Medulla oblongata (tissue), 1 donor: Measurements from ENCODE around the gene USP21.

Source experiments
- DNase-seq: peaks from one replicate; pipeline ENCODE4 v3.0.0-alpha.2; 2015; ENCODE audit errors: extremely low spot score

USP21 gene

DNA sequence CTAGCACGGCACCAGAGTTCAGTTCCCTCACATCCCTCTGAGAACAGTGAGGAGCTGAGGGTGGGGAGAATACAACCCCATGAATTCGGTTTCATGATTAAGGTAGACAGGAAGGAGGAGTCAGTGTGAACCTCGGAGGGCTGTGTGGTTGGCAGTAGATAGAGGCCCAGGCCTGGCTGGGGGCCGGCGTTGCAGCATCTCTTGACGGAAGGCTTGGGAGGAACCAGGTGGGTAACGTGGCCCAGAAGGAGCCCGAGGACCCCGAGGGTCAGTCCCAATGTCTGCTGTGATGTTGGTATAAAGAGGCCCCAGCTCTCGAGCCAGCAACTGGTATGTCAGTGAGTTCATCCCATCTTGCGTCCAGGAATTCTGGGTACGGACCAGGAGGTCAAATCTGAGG lies 12.4 kb downstream of the USP21 start:
- no peak for DNase-seq

DNA sequence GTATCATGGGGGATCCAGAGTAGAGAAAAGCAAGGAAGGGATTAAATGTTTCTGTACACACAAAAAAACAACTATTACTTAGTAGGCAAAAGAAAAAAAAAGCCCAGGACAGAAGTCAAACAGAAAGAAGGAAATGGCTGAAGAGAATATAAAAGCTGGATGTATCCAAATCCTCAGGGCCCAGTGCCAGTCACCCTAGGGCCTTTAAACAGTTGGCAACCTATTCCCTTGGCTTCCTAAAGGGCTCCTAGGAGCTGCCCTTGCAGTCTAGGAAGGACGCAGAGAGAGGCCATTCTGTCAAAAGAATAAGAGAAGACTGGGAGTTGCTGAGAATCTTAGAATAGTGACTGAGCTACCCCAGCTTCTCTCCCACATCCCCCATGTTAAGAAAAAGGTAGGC lies 13.0 kb downstream of the USP21 start:
- DNase-seq, result no peak

DNA sequence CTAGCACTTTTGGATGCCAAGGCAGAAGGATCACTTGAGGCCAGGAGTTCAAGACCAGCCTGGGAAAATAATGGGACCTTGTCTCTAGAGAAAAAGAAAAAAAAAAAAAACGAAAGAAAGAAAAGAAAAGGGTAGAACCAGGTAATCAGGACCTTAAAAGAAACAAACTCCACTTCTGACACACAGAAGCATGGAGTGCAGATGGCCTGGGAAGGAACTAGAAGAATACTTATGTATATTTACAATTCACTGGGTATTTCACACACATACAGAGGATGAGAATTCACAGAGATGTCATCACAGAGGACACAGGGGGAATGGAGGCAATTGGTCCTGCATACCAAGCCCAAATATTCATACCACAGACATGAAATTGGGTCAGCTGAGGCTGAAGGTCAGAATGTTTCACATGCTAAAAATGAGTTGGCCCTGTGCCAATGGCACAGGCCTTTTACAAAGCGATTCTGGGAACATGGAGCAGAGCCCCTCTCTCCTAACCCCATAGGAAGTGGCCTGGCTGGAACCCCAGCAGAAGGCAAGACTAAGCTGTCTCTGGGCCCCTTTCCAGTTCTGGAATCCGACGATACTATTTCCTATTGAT lies 13.6 kb downstream of the USP21 start:
- no peak for DNase-seq

DNA sequence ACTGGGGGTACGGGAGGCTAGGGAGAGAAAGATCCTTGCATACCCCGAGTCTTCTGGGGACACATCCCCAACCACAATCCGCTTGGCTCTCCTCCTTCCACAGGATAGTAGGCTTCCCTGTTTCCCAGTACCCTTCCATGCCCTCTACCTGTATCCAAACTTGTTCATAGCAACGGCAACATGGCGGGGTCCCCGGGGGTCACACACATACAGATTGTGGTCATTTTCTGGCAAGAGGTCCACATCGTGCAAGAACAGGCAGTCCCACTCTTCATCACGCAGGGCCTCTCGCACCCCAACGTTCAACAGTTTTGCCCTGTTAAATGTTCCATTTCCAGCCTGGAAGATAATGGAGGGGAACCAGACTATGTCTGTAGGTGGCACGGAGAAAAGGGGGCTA lies 14.4 kb downstream of the USP21 start:
- no peak for DNase-seq

DNA sequence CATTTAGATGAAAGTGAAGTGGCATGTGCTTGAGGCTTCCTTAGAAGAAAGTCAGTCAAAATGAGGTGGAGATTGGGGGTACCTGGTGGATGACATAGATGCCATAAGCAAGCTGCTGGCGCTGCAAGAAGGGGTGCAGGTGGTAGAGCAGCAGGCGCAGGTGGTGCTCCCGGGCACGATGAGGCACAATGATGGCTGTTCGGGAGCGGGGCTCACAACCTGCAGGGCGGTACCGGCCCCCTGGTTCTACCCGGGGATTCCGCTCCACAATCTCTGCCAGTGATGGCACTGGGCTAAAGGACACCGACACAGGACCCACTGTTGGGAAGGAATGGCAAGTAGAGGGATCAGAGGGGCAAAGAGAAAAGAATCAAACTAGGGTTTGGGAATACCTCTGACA lies 15.6 kb downstream of the USP21 start:
- no peak for DNase-seq

DNA sequence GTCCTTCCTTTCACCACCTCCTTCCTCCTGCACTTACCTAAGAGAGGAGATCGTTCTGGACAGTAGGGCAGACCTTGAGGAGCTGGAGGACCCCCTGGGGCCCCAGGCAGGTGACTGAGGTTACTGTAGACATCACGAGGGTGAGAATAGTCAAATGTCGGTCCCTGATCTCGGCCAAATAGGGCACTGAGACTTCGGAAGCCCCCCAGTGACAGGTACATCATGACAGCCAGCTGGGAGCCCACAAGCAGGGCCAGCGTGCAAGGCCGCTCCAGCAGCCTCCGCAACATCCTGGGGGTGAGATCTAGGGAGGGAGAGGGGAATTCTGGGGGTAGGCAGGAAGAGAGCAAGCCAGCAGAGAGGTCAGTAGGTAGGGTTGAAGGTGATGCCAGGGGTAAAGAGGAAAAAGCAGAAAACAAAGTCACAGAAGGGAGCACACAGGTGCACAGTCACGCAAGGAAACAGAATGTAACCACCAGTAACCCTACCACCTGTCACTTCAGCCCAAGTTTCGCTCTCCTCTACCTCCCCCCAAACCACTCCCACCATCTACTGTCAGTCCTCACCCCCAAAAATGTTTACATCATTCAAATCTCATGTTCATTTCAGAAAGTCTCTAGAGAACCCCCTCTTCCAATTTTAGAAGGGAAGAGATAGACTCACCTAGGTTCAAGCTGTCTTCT lies 16.6 kb downstream of the USP21 start:
- no peak for DNase-seq

DNA sequence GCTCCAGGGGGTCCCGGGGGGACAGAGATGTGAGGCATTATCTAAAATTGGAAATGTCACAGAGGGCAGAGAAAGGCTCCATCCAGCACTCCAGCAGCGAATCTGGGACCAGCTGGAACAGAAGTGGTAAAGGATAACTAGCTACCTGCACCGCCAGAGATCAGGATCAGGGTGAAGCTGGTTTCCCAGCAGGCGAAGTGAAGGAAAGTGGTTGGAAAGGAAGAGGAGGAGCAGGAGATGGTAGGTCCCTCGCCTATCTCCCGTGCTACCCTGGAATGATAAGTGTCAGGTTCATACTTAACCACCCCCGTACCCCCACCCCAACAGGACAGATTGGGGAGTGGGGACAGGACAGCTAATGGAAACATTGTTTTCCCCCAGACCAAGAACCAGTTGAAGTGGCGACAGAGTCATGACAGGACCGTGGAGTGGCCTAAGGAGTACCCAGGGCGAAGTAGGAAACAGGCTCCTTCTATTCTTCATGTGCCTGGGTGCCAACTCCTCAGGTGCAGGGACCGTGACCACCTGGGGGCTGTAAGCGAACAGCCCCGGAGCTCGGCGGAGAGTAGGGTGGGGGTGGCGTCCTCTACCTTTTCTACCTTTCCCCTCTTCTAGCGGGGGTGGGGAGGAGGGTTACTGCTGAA lies 17.3 kb downstream of the USP21 start:
- DNase-seq, result no peak

DNA sequence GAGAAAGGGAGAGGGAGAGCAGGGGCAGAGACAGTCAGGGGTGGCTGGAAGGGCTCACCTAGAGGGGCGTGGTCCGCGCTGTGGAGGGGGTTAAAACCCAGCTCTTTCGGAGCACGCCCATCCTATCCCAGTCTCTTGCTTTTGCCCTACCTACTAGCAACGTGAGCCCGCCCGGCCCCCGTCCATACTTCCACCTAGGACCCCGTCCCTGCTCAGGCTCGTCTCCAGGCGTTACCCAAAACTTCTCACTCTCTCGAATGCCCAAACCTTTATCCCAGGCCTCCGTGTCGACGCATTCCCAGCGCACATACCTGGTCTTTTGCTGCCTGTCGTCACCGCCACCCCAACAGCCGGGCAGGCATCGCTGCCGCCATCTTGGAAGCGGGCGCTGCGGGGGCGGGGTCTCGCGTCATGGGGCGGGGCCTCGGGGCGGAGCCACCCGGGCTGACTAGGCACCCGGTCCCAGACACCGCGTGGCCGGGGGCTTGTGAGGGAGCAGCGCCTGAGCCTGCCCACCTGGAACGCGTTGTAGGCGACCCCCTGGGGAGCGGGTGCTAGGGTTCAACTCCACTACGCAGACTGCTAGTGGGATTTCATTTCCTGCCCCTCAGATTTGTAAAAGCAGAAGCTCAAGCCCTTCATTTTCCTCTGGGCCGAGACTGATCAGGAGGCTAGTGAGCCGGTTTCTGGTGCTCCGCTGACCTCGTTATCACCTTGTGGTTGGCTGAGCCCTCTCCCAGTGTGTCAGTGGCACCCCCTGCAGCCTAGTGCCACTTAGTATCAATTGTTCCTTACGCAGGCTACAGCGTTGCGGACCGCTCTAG lies 18.0 kb downstream of the USP21 start, which contains the start of gene B4GALT3:
Gene B4GALT3 (minus strand): TSS at position 396 of the 824 bp plus-strand sequence. CDS start 1,447 bp downstream, outside the sequence.
- DNase-seq, result peak; percentile 88

DNA sequence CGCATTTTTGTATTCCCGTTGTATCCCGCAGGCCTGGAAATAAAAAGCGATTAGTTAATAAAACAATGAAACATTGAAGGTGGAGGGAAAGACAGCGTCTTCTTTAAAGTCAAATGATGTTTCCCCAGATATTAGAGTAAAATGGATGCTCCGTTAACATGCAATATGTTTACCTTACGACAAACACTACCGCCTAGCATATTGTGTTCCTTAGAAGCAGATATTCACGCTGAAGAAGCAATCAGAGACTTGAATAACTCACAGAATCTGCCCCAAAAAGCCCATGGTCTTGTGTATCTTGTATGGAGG lies 18.6 kb downstream of the USP21 start:
- DNase-seq, result no peak

DNA sequence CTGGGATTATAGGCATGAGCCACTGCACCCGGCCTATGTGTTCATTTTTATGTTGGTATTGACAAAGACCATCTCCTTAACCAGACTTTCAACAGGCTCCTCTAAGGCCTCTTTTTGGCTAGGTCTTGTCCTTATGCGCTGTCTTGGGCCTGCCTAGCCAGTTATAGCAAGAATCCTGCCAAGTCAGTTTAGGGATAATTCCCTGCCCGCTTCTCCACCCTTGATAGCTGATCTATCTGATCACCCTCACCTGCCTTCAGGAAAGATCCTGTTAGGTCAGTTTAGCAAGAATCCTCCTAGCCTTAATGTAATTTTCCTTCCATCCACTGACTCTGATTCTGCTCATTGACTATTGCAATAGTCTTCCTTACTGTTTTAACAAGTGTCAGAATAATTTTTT lies 20.4 kb downstream of the USP21 start:
- no peak for DNase-seq

DNA sequence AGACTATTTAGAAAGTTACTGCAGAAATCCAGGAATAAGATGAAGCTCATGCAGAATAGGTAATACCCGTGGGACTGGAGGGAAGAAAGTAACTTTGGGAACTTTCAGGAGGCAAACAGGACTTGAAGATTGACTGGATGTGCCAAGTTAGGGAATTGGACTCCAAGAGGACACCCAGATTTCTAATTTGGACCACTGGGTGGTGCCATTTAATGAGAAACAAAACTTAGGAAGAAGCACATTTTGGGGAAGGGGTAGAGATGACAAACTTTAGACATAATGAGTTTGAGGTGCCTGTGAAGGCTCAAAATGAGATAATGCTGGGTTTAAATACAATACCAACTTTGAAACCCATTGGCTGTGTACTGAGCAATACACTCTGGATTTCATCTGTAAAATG lies 21.3 kb downstream of the USP21 start:
- peak; percentile 60 for DNase-seq

DNA sequence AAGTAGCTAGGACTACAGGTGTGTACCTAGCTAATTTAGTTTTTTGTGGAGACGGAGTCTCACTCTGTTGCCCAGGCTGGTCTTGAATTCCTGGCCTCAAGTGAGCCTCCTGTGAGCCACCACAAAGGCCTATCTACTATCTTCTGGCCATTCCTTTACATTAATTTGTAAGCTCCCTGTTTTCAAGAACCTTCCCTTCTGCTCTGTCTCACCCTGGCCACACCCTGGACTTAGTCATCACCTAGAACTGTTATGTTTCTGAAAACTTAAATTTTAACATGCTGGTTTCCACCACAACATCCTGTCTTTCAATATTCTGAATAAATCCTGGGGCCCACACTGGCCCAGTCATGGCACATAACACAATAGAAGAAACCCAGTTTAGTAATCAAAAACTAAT lies 22.9 kb downstream of the USP21 start:
- no peak for DNase-seq

DNA sequence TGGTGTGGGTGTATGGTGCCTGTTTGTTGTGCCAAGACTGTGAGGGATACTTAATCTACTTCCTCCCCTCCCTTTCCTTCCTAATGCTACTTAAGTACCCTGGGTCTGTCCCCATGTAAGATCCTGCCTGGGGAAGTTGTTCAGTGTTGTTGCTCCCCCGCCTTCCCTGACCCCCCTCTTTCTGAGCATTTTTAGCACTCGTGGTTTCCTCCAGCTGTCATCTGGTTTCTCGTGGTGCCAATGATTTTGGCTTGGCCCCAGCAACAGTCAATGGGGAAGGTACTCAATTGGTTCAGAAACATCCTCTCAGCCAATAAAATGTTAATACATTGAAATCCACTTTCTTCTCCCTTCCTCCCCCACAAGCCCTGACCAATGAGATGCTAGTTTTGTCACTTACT lies 26.0 kb downstream of the USP21 start:
- peak; percentile 89 for DNase-seq

DNA sequence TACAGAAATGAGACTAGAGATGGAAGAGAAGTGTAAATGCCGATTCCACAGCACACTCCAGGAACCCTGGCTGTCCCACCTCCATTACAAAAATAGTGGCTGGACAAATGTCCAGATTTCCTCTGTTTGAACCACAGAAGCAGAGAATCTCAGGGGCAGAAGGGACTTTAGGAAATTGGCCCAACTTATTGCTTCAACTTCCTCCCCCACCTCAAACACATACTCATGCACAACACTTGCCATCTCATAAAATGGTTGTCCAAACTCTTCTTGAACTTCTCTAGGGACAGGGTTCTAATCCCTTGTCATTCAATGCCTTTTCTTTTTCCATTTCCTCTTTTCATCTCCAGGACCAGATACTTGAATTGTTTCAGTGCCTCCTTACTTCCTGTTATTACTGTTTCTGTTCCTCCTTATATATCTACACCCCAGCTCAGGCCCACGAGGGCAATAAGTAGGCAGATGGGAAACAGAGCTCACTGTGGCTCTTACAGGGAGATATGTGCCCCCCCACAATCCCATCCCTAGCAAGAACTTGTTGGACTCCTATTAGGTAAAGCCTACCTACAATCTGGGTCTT lies 26.5 kb downstream of the USP21 start:
- peak; percentile 83 for DNase-seq

DNA sequence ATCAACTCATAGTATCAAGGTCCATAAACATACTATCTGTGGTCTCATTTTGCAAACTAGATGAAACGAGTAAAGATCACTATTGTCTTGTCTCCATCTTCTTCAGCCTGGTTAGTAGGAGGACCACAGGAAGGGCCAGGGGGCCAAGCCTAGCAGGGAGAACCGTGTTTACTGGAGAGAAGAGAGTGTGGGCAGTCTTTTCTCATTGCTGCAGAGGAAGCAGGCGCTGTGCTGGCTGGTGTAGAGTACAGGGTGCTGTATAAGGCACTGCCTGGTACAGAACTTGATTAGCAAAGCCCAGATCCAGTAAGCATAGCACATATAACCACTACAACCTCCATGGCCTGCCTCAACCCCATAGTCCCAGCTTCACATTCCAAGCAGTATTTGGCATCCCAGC lies 28.0 kb downstream of the USP21 start:
- no peak for DNase-seq

DNA sequence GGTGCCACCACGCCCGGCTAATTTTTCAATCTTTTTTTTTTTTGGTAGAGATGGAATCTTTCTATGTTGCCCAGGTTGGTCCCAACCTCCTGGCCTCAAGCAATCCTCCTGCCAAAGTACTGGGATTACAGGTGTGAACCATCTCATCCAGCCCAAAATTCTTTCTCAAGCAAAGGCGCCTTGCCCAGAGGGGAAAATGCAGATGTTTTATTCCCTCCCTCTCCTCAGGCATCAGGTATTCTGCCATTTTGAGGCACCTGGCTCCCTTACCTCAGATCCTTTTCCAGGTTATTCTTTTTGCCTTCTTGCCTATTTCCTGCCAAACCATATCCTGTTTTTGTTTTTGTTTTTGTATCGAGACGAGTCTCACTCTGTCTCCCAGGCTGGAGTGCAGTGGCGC lies 29.1 kb downstream of the USP21 start:
- no peak for DNase-seq

DNA sequence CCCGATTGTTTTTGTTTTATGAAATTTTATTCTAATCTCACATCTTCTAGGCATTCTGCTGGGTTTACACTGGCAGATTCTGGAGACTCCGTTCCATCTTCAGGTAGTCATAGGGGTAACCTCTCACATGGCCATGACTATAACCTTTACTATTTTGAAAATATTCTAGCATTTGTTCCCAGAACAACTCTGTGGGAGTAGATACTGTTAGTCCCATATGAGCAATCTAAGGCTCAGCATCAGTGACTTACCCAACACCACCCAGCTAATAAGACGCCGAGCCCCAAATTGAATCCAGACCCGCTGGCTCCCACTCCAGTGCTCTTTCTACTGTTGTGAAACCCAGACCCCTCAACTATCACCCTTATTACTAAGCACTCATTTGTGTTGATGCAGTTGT lies 29.7 kb downstream of the USP21 start:
- DNase-seq, result no peak

DNA sequence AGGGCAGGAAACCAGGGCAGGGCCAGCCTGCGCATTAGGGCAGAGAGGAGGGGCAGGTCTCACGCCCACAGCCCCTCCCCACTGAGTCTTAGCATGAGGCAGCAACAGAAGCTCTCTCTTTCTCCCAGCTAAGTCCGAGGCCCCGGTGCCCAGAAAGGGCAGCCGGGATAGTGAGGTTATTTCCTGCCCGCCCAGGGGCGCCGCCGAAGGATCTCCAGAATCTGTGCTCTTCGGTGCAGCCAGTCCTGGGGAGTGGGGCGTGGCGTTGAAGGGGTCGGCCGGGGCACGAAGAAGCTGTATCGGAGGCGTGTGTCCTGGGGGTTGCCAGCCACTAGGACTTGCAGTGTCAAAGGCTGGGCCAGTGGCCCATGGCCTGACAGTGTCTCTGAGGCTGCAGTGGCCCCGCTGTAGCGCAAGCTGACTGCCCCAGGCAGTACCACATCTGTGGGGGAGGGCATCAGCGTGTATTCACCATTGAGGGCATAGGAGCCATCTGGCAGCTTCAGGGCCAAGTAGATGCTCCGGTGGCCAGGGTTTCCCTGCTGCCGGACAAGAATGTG lies 31.7 kb downstream of the USP21 start:
- DNase-seq, result peak; percentile 51

DNA sequence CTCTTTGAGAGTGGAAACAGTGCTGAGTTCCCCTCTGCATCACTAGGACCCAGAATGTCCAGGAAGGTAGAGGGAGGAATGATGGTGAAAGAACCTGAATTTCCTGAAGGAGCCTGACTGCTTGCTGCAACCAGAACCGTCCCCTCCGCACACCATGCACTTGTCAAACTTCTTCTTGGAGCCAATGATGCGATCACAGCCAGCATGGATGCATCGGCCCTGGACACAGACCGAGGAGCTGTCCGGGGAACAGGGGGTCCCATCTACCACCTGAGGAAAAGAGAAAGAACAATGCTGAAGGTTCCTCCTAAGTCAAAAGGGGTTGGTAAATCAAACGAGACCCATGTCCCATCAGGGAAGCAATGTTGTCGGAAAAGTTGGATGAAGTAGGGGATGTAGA lies 32.7 kb downstream of the USP21 start:
- DNase-seq, result no peak

DNA sequence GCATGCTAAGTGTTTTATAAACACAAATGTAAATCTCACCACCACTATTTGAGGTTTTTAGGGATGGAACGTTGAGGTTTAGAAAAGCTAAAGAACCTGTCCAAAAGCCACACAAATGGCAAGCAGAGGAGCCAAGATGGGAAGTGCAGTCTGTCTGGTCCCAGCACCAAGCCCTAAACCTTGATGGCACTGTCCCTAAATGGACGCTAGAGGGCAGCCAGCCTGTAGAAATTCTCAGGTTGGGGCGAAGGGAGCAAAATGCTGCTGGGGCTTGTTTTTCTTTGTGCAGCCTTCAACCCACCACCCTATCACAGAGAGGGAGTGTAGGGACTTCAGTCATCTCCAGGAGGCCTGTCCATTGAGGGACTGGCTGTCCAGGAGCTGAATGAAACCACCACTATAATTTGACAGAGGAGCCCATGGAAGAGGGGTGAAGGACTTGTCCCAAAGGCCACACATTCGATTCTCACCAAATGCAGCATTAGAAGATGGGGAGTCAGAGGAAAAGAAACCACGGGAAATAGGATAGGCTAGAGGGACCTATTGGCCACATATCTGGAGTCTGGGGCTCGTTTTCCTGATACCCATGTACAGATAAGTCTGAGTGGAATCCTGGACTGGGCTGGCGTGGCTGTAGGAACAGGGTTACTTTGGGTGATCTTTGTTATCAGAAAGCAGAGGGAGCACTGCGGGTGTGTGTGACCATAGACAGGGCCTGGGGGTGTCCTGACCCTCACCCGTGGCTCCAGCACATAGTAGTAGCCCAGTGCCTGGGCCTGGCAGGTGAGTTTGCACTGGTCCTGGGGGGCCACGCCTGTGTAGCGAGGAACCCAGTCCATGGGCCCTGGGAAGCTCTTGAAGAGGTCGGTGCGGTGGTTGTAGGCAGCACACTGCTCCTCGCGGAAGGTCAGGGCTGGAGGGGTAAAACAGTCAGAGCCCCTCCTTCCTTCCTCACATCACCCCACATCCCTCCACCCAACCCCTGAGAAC lies 33.5 kb downstream of the USP21 start:
- DNase-seq, result peak; percentile 92
